K562 (cell line): Measurements from ENCODE around the gene PDK1. TPM values are rescaled to one million over a fixed set of nuclear protein-coding genes. Genes with fewer than 3 reads are reported as not detected.

Experiments used
- ATAC-seq: fragments of 200-7000 bp; cut with Tn5 transposase; 3 replicates; pipeline ENCODE4 v1.9.1; 2020; ENCODE audit warnings: moderate library complexity
- BruUV-seq: library from RNA; stranded (reverse); fragments of 400-500 nt; replicated peaks from 2 replicates; lab custom pipeline; 2021; lab: Mats Ljungman, UMichigan
- CTCF ChIA-PET: fragments of 300-600 bp; formaldehyde crosslinking; extraction: SDS; loops from one replicate; lab custom pipeline; 2021; ENCODE audit warnings: low intra/inter-chr PET ratio; lab: Yijun Ruan, JAX
- POLR2A ChIA-PET: fragments of 300-600, 350-650 bp; sonication (Branson Sonifier 250); formaldehyde crosslinking; extraction: SDS; loops from one replicate; lab custom pipeline; 2021; ENCODE audit warnings: antibody characterized with exemption, inconsistent platforms; lab: Yijun Ruan, JAX
- DNase-seq, 4 experiments: peaks; one replicate each; pipeline versions ENCODE4 v3.0.0 to v3.0.0-alpha.2; 2011 to 2018; ENCODE audit warnings: low spot score in 3 of 4, mixed read lengths in 3 of 4; ENCODE audit errors: extremely low read depth in 1 of 4
- FAIRE-seq: peaks from 2 replicates; lab custom pipeline; 2011; peaks lifted over from hg19 to GRCh38; lab: Jason Lieb, UNC
- H2AFZ ChIP-seq: 2 replicates; pipeline ENCODE4 v1.6.0; 2011; ENCODE audit warnings: low read depth, low read length, control low read depth, inconsistent platforms
- H3K27ac ChIP-seq: fragments of 200-600 bp; 3 replicates; pipeline ENCODE4 v1.8.0; 2011; ENCODE audit warnings: low read depth, mild to moderate bottlenecking, control low read depth, inconsistent platforms, low read length, moderate library complexity, mixed read lengths; ENCODE audit errors: extremely low read depth
- H3K27me3 ChIP-seq, 2 experiments: fragments of 300-600 bp in 1 of 2; 2 replicates in 1 of 2; 3 replicates in 1 of 2; pipeline versions ENCODE4 v1.6.0 to v1.8.0; 2011; ENCODE audit warnings: inconsistent platforms in 2 of 2, low read length in 2 of 2, mild to moderate bottlenecking in 1 of 2, mixed read lengths in 1 of 2, moderate library complexity in 1 of 2; ENCODE audit not compliant: control insufficient read depth in 2 of 2, insufficient read depth in 2 of 2
- H3K36me3 ChIP-seq: fragments of 300-600 bp; 3 replicates; pipeline ENCODE4 v1.8.0; 2011; ENCODE audit warnings: mild to moderate bottlenecking, low read length, inconsistent platforms; ENCODE audit not compliant: control insufficient read depth, insufficient read depth
- H3K4me1 ChIP-seq, 2 experiments: fragments of 200-600 bp in 1 of 2; replicated peaks in 1 of 2; 2 replicates in 1 of 2; 3 replicates in 1 of 2; pipeline versions ENCODE4 v1.5.1 to v1.8.0; 2011; ENCODE audit warnings: inconsistent platforms in 2 of 2, low read length in 2 of 2, mild to moderate bottlenecking in 1 of 2, mixed read lengths in 1 of 2, moderate library complexity in 1 of 2; ENCODE audit not compliant: control insufficient read depth in 2 of 2, insufficient read depth in 2 of 2
- H3K4me2 ChIP-seq: 2 replicates; pipeline ENCODE4 v1.6.1; 2011; ENCODE audit warnings: low read length, control low read depth, inconsistent platforms, mixed read lengths; ENCODE audit not compliant: insufficient read depth
- H3K4me3 ChIP-seq: fragments of 200-600 bp; sonication (generic), shearing (Covaris generic); 2 replicates; pipeline ENCODE4 v1.5.1; 2016; ENCODE audit warnings: control low read depth, inconsistent platforms
- H3K79me2 ChIP-seq: fragments of 200-600 bp; 3 replicates; pipeline ENCODE4 v1.8.0; 2011; ENCODE audit warnings: low read length, inconsistent platforms; ENCODE audit not compliant: control insufficient read depth, insufficient read depth
- H3K9ac ChIP-seq, 2 experiments: 2 replicates each; pipeline versions ENCODE4 v1.6.0 to v1.6.1; 2011; ENCODE audit warnings: low read depth in 2 of 2, low read length in 2 of 2, control low read depth in 1 of 2, inconsistent platforms in 1 of 2, mild to moderate bottlenecking in 1 of 2, mixed read lengths in 1 of 2; ENCODE audit not compliant: insufficient read depth in 1 of 2
- H3K9me1 ChIP-seq: one replicate; pipeline ENCODE4 v1.6.0; 2011; ENCODE audit warnings: inconsistent platforms, mild to moderate bottlenecking, low read length, moderate library complexity; ENCODE audit not compliant: control insufficient read depth, insufficient read depth
- H3K9me3 ChIP-seq: replicated peaks from 2 replicates; pipeline ENCODE4 v1.5.1; 2011; ENCODE audit warnings: low read depth, low read length, inconsistent platforms; ENCODE audit not compliant: control insufficient read depth, insufficient read depth
- H4K20me1 ChIP-seq: replicated peaks from 2 replicates; pipeline ENCODE4 v1.6.1; 2011; ENCODE audit warnings: low read length, inconsistent platforms, mixed read lengths; ENCODE audit not compliant: control insufficient read depth, insufficient read depth
- ARNT ChIP-seq, 2 experiments: fragments of 450-650 bp; IDR thresholded peaks; 2 replicates each; pipeline ENCODE4 v1.6.1; 2016; ENCODE audit warnings: mild to moderate bottlenecking in 1 of 2
- ELK1 ChIP-seq: sonication (generic); formaldehyde crosslinking; IDR thresholded peaks from 2 replicates; pipeline ENCODE4 v1.8.1; 2022; ENCODE audit warnings: missing genetic modification reagents
- ERF ChIP-seq: fragments of 450-650 bp; formaldehyde crosslinking; IDR thresholded peaks from 2 replicates; pipeline ENCODE4 v1.4.0; 2020; ENCODE audit warnings: mild to moderate bottlenecking, mixed read lengths
- ESRRB ChIP-seq: fragments of 250-450 bp; sonication (Bioruptor Pico); IDR thresholded peaks from 2 replicates; pipeline ENCODE4 v1.5.0; 2020; ENCODE audit warnings: mild to moderate bottlenecking, moderate library complexity, borderline replicate concordance
- FOXM1 ChIP-seq, 2 experiments: fragments of 450-650 bp in 1 of 2; sonication (generic) in 1 of 2; formaldehyde crosslinking in 1 of 2; IDR thresholded peaks; 2 replicates each; pipeline versions ENCODE4 v1.6.1 to v1.9.0; 2017 to 2022; ENCODE audit warnings: low read depth in 2 of 2, mild to moderate bottlenecking in 2 of 2, missing genetic modification reagents in 1 of 2, moderate library complexity in 1 of 2
- HINFP ChIP-seq: fragments of 450-650 bp; conservative IDR thresholded peaks from 2 replicates; pipeline ENCODE4 v1.6.1; 2016; ENCODE audit warnings: missing genetic modification characterization, low read depth, mild to moderate bottlenecking, control low read depth, missing compliant biosample characterization
- MIER1 ChIP-seq: fragments of 450-650 bp; IDR thresholded peaks from 2 replicates; pipeline ENCODE4 v1.6.1; 2016; ENCODE audit warnings: antibody characterized with exemption, mild to moderate bottlenecking, low read depth
- MYBL2 ChIP-seq, 2 experiments: fragments of 450-650 bp in 1 of 2; sonication (generic) in 1 of 2; formaldehyde crosslinking in 1 of 2; IDR thresholded peaks; 2 replicates each; pipeline versions ENCODE4 v1.6.1 to v1.8.1; 2017 to 2022; ENCODE audit warnings: borderline replicate concordance in 1 of 2, inconsistent platforms in 1 of 2, low read depth in 1 of 2, mild to moderate bottlenecking in 1 of 2, missing genetic modification reagents in 1 of 2, moderate library complexity in 1 of 2
- NCOA4 ChIP-seq: fragments of 450-650 bp; IDR thresholded peaks from 2 replicates; pipeline ENCODE4 v1.6.1; 2018; ENCODE audit warnings: mild to moderate bottlenecking; ENCODE audit not compliant: partially characterized antibody
- RAD51 ChIP-seq: fragments of 450-650 bp; IDR thresholded peaks from 2 replicates; pipeline ENCODE4 v1.7.1; 2016; ENCODE audit warnings: low read depth, mild to moderate bottlenecking, borderline replicate concordance
- SETDB1 ChIP-seq: IDR thresholded peaks from one replicate; pipeline ENCODE4 v1.6.1; 2012; ENCODE audit warnings: low read length, control low read depth, inconsistent platforms
- SREBF2 ChIP-seq: sonication (generic); formaldehyde crosslinking; IDR thresholded peaks from 2 replicates; pipeline ENCODE4 v1.4.0; 2020; ENCODE audit warnings: mild to moderate bottlenecking, missing genetic modification reagents
- ZNF584 ChIP-seq: fragments of 200-800 bp; sonication (Bioruptor generic); IDR thresholded peaks from 2 replicates; pipeline ENCODE4 v1.6.1; 2016; ENCODE audit warnings: low read depth, mild to moderate bottlenecking, missing genetic modification characterization, missing compliant biosample characterization
- ZNF586 ChIP-seq: fragments of 450-650 bp; formaldehyde crosslinking; conservative IDR thresholded peaks from 2 replicates; pipeline ENCODE4 v1.4.0; 2020; ENCODE audit warnings: mild to moderate bottlenecking, moderate library complexity
- ZNF75A ChIP-seq: fragments of 450-650 bp; formaldehyde crosslinking; IDR thresholded peaks from 2 replicates; pipeline ENCODE4 v1.4.0; 2020; ENCODE audit warnings: mild to moderate bottlenecking
- WGBS: fragments of 100-300 bp; shearing (Covaris generic); methylation state at CpG from one replicate; pipeline ENCODE4 v1.1.6; 2016; ENCODE audit warnings: low coverage, mixed read lengths; ENCODE audit not compliant: insufficient coverage; ENCODE audit errors: missing lambda C conversion rate; 5-methylcytosine and 5-hydroxymethylcytosine counted together
- in situ Hi-C: fragments of 300-500 bp; cut with MboI; formaldehyde crosslinking; loops from 4 replicates; pipeline ENCODE4 v1.15.0; 2018; ENCODE audit warnings: inconsistent platforms, mixed read lengths
- intact Hi-C: fragments of 100-400 bp; cut with micrococcal nuclease; formaldehyde crosslinking; loops from 2 replicates; pipeline ENCODE4 v1.14.2; 2022
- polyA plus RNA-seq, 8 experiments: library from polyadenylated mRNA; depleted of rRNA in 4 of 8; stranded (reverse) in 5 of 8; unstranded in 3 of 8; fragments of >200 nt; fragmentation: Nextera tagmentation in 2 of 8; fragmentation: Illumina TruSeq in 1 of 8; extraction: Ambion mirVana in 2 of 8; extraction: Trizol in 1 of 8; gene quantifications; 2 replicates each; pipeline versions ENCODE4 v1.2.1 to v1.2.3, GENCODE V29; 2011 to 2014; ENCODE audit warnings: inconsistent platforms in 1 of 8, missing spikeins in 1 of 8
- total RNA-seq, 7 experiments: library from RNA; depleted of rRNA in 6 of 7; stranded (reverse); fragments of >200 nt in 6 of 7; fragmentation: Illumina TruSeq in 2 of 7; extraction: Trizol in 2 of 7; gene quantifications; 2 replicates each; pipeline versions ENCODE4 v1.2.1 to v1.2.3, GENCODE V29; 2011 to 2021; ENCODE audit warnings: low replicate concordance in 1 of 7
- TF ChIP-seq, protein P1 (sequence below): sonication (generic); formaldehyde crosslinking; IDR thresholded peaks from 2 replicates; pipeline ENCODE4 v1.8.1; 2023; ENCODE audit warnings: mild to moderate bottlenecking, missing genetic modification reagents

The PDK1 gene
- total and polyA plus RNA-seq, 9 of the 15 experiments (the other 6 are each of a cell fraction or from before 2014, with no cell fraction given) = 3.5 to 176 (median 13.9) TPM

DNA sequence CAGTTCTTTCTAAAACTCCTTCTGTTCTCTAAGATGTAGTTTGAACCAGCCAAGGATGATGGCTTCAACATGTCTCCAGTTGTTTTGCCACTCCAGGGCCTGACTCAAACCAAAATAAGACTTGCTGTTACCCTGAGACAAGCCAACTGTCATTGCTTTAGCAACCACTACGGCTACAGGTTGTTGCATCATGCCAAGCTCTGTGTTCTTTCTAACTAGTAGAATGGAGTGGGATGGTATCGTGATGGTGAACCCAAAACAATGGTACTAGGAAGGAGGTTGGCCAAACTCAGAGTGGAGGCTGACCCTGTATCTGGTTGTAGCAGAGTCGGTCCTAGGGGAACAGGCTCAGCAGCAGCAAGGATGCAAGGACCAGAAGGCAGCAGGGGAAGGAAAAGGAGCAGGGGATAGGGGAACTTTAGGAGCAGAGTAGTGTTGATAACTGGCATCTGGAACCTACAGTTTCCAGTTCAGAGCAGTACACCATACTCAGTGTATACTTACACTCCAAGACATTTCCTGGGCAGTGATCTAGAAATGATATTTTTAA is 51.6 kb downstream of the PDK1 start (continued):
- TF ChIP-seq ZNF584 (CRISPR knock-in tag) (no peak), NCOA4 (no peak), ZNF75A (CRISPR knock-in tag) (no peak), SREBF2 (CRISPR knock-in tag) (no peak), ESRRB (CRISPR knock-in tag) (no peak)

- intact Hi-C loops (no loop called here), in situ Hi-C loops (no loop called here)
- no TSS peak for BruUV-seq
- Histone ChIP-seq H3K27ac (no peak overlapping the region), H3K4me1 (no peaks in the 10 kb centered on the region), H3K4me3 (no peak overlapping the region), H3K9me1 (no peaks in the 10 kb centered on the region), H3K9ac (no peak overlapping the region), H2AFZ (no peak overlapping the region), H3K36me3 (peaks cover 17% of the 10 kb centered on the region; the same call in 2 of the 3 replicates), H3K79me2 (no peaks in the 10 kb centered on the region), H3K27me3 (no peaks in the 10 kb centered on the region), H3K4me2 (no peak overlapping the region), H3K9me3 (no peaks in the 10 kb centered on the region), H4K20me1 (no peaks in the 10 kb centered on the region; the same call in 1 of the 2 replicates)
- CTCF ChIA-PET = no interaction called here
- DNase-seq (no peak), ATAC-seq (no peak), FAIRE-seq (no peak)
- POLR2A ChIA-PET = no interaction called here
- WGBS = 92% methylated on average over 5 of the region's 5 CpGs
- no peak for TF ChIP-seq RAD51
- TF ChIP-seq, protein P1, sequence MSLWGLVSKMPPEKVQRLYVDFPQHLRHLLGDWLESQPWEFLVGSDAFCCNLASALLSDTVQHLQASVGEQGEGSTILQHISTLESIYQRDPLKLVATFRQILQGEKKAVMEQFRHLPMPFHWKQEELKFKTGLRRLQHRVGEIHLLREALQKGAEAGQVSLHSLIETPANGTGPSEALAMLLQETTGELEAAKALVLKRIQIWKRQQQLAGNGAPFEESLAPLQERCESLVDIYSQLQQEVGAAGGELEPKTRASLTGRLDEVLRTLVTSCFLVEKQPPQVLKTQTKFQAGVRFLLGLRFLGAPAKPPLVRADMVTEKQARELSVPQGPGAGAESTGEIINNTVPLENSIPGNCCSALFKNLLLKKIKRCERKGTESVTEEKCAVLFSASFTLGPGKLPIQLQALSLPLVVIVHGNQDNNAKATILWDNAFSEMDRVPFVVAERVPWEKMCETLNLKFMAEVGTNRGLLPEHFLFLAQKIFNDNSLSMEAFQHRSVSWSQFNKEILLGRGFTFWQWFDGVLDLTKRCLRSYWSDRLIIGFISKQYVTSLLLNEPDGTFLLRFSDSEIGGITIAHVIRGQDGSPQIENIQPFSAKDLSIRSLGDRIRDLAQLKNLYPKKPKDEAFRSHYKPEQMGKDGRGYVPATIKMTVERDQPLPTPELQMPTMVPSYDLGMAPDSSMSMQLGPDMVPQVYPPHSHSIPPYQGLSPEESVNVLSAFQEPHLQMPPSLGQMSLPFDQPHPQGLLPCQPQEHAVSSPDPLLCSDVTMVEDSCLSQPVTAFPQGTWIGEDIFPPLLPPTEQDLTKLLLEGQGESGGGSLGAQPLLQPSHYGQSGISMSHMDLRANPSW = no peak
- TF ChIP-seq MIER1 = no peak
- TF ChIP-seq ZNF586 (CRISPR knock-in tag) = no peak
- TF ChIP-seq MYBL2 (IDR thresholded peaks at IDR 0.05; ENCODE audit: low read depth) = no peak
- no peak for TF ChIP-seq MYBL2 (CRISPR knock-in tag; IDR thresholded peaks at IDR 0.05; ENCODE audit: borderline replicate concordance)
- no peak for TF ChIP-seq SETDB1
- no peak for TF ChIP-seq ARNT (IDR thresholded peaks at IDR 0.05)
- no peak for TF ChIP-seq FOXM1 (IDR thresholded peaks at IDR 0.05; ENCODE audit: low read depth)
- no peak for TF ChIP-seq FOXM1 (CRISPR knock-in tag; IDR thresholded peaks at IDR 0.05; ENCODE audit: low read depth)
- TF ChIP-seq ELK1 = no peak
- no peak for TF ChIP-seq ERF (CRISPR knock-in tag)
- no peak for TF ChIP-seq HINFP
These were observed 53.6 kb downstream of the PDK1 start for GRCh38 chr2:172609488-172609887.
